GM23338 (cell line): ENCODE measurements around the gene CCL23. TPM values are rescaled to one million over a fixed set of nuclear protein-coding genes. Genes with fewer than 3 reads are reported as not detected.

Source experiments
- ATAC-seq: fragments of 200-7000 bp; cut with Tn5 transposase; 3 replicates; pipeline ENCODE4 v1.9.1; 2020
- DNase-seq: peaks from one replicate; pipeline ENCODE4 v3.0.0-alpha.2; 2015; ENCODE audit warnings: low spot score
- H2AFZ ChIP-seq: fragments of 200-600 bp; sonication (generic); 2 replicates; pipeline ENCODE4 v1.8.0; 2016; ENCODE audit warnings: antibody characterized with exemption, mild to moderate bottlenecking, moderate library complexity
- H3F3A ChIP-seq: fragments of 200-600 bp; sonication (generic); replicated peaks from 2 replicates; pipeline ENCODE4 v1.8.0; 2017; ENCODE audit warnings: antibody characterized with exemption, mixed run types, low read depth
- H3K27ac ChIP-seq: fragments of 200-600 bp; sonication (generic); 2 replicates; pipeline ENCODE4 v1.6.1; 2016; ENCODE audit warnings: low read depth
- H3K27me3 ChIP-seq: fragments of 200-600 bp; sonication (generic); 2 replicates; pipeline ENCODE4 v1.8.0; 2016; ENCODE audit warnings: mild to moderate bottlenecking, mixed run types, moderate library complexity; ENCODE audit not compliant: insufficient read depth
- H3K36me3 ChIP-seq: fragments of 200-600 bp; sonication (generic); 2 replicates; pipeline ENCODE4 v1.8.0; 2016; ENCODE audit warnings: mild to moderate bottlenecking; ENCODE audit not compliant: insufficient read depth
- H3K4me1 ChIP-seq: fragments of 200-600 bp; sonication (generic); 2 replicates; pipeline ENCODE4 v1.8.0; 2016; ENCODE audit warnings: mild to moderate bottlenecking, moderate library complexity; ENCODE audit not compliant: insufficient read depth
- H3K4me2 ChIP-seq: fragments of 200-600 bp; sonication (generic); 2 replicates; pipeline ENCODE4 v1.7.1; 2017; ENCODE audit warnings: mixed run types
- H3K4me3 ChIP-seq: fragments of 200-600 bp; sonication (generic); 2 replicates; pipeline ENCODE4 v1.6.1; 2016; ENCODE audit warnings: mixed run types
- H3K79me2 ChIP-seq: fragments of 200-600 bp; sonication (generic); replicated peaks from 2 replicates; pipeline ENCODE4 v1.8.0; 2017; ENCODE audit warnings: mild to moderate bottlenecking; ENCODE audit not compliant: insufficient read depth
- H3K9me2 ChIP-seq: fragments of 200-600 bp; sonication (generic); 2 replicates; pipeline ENCODE4 v1.8.0; 2017; ENCODE audit not compliant: insufficient read depth
- H4K20me1 ChIP-seq: fragments of 200-600 bp; sonication (generic); replicated peaks from 2 replicates; pipeline ENCODE4 v1.8.0; 2017; ENCODE audit warnings: mild to moderate bottlenecking; ENCODE audit not compliant: insufficient read depth
- H3K27ac Mint-ChIP-seq: 2 replicates; pipeline ENCODE4 v1.8.0; 2020; ENCODE audit warnings: inconsistent platforms, mild to moderate bottlenecking, moderate library complexity, mixed read lengths
- H3K27me3 Mint-ChIP-seq: 3 replicates; pipeline ENCODE4 v1.8.0; 2022; ENCODE audit warnings: low read depth, mild to moderate bottlenecking, moderate library complexity, mixed read lengths, inconsistent platforms; ENCODE audit not compliant: insufficient read depth, poor library complexity
- H3K36me3 Mint-ChIP-seq: 3 replicates; pipeline ENCODE4 v1.8.0; 2021; ENCODE audit warnings: low read depth, mild to moderate bottlenecking, inconsistent platforms, moderate library complexity, mixed read lengths
- H3K4me1 Mint-ChIP-seq: 3 replicates; pipeline ENCODE4 v1.8.0; 2020; ENCODE audit warnings: mild to moderate bottlenecking, inconsistent platforms, mixed read lengths
- H3K4me3 Mint-ChIP-seq: 3 replicates; pipeline ENCODE4 v1.8.0; 2021; ENCODE audit warnings: moderate library complexity, mild to moderate bottlenecking, inconsistent platforms, mixed read lengths
- H3K9me3 Mint-ChIP-seq: 3 replicates; pipeline ENCODE4 v1.8.0; 2020; ENCODE audit warnings: moderate library complexity, mild to moderate bottlenecking, inconsistent platforms, mixed read lengths
- CREB1 ChIP-seq: fragments of 250-450 bp; sonication (Bioruptor Pico); IDR thresholded peaks from 2 replicates; pipeline ENCODE4 v1.5.0; 2020; ENCODE audit warnings: low read depth, mild to moderate bottlenecking, moderate library complexity
- CTCF ChIP-seq, 2 experiments: fragments of 200-600 bp in 1 of 2; sonication (generic) in 1 of 2; conservative IDR thresholded peaks; 2 replicates each; pipeline versions ENCODE4 v1.5.1 to v1.6.1; 2016 to 2017; ENCODE audit warnings: antibody characterized with exemption in 2 of 2, low read depth in 2 of 2, mild to moderate bottlenecking in 2 of 2, moderate library complexity in 1 of 2
- EZH2 ChIP-seq: fragments of 200-600 bp; sonication (generic); IDR thresholded peaks from one replicate; pipeline ENCODE4 v1.8.0; 2017; ENCODE audit warnings: antibody characterized with exemption, mild to moderate bottlenecking, low read depth; ENCODE audit not compliant: unreplicated experiment
- NANOG ChIP-seq: IDR thresholded peaks from 2 replicates; pipeline ENCODE4 v1.6.1; 2016; ENCODE audit warnings: antibody characterized with exemption, borderline replicate concordance
- REST ChIP-seq: IDR thresholded peaks from one replicate; pipeline ENCODE4 v1.6.1; 2018; ENCODE audit warnings: antibody characterized with exemption; ENCODE audit not compliant: unreplicated experiment
- ZNF114 ChIP-seq: fragments of 250-450 bp; sonication (Bioruptor Pico); IDR thresholded peaks from 2 replicates; pipeline ENCODE4 v1.5.0; 2020; ENCODE audit warnings: mild to moderate bottlenecking, moderate library complexity
- ZNF331 ChIP-seq: fragments of 250-450 bp; sonication (Bioruptor Pico); IDR thresholded peaks from 2 replicates; pipeline ENCODE4 v1.5.0; 2020; ENCODE audit warnings: low read depth, mild to moderate bottlenecking, moderate library complexity
- polyA plus RNA-seq: library from polyadenylated mRNA; unstranded; fragments of >200 nt; fragmentation: Nextera tagmentation; extraction: Ambion mirVana; gene quantifications from 2 replicates; pipeline ENCODE4 v1.2.1, GENCODE V29; 2016
- total RNA-seq: library from RNA; depleted of rRNA; stranded (reverse); fragments of >200 nt; shearing (Covaris generic); gene quantifications from 2 replicates; pipeline ENCODE4 v1.2.3, GENCODE V29; 2014

CCL23 gene
- total and polyA plus RNA-seq, 2 experiments from 2014 or later, result not detected

- no peak for TF ChIP-seq CREB1 (CRISPR knock-in tag)
- peak; percentile 76 to 88 for TF ChIP-seq CTCF (conservative IDR thresholded peaks at IDR 0.05; ENCODE audit: low read depth in 2 of 2)
- no peak for TF ChIP-seq EZH2
- no peak for TF ChIP-seq NANOG
- no peak for TF ChIP-seq REST
- TF ChIP-seq ZNF114 (CRISPR knock-in tag), result no peak
These were observed 48.0 kb downstream of the CCL23 start (continued) for GRCh38 chr17:35969558-35970380.

GRCh38 chr17:35968520-35969054 lies 49.2 kb downstream of the CCL23 start:
- H3F3A ChIP-seq, result no peaks in the 10 kb centered on the region
- no peak for DNase-seq
- 0 out of 2 replicates have a peak, but pooled peaks cover 4% of the 10 kb centered on the region for H3K4me1 ChIP-seq
- no peak for ATAC-seq
- Mint-ChIP-seq H3K4me3 (no peak overlapping the region), H3K36me3 (no peaks in the 10 kb centered on the region), H3K4me1 (peaks cover 3% of the 10 kb centered on the region; the same call in 1 of the 3 replicates), H3K27ac (no peak overlapping the region), H3K9me3 (no peaks in the 10 kb centered on the region), H3K27me3 (peaks cover 2% of the 10 kb centered on the region)
- no peaks in the 10 kb centered on the region for H3K36me3 ChIP-seq
- no peak overlapping the region for H3K4me3 ChIP-seq
- H2AFZ ChIP-seq, result no peak overlapping the region
- H4K20me1 ChIP-seq, result no peaks in the 10 kb centered on the region
- no peaks in the 10 kb centered on the region for H3K9me2 ChIP-seq
- H3K4me2 ChIP-seq, result no peak overlapping the region
- TF ChIP-seq CREB1 (CRISPR knock-in tag) (no peak), ZNF331 (CRISPR knock-in tag) (no peak)
- no peaks in the 10 kb centered on the region for H3K79me2 ChIP-seq
- no peak overlapping the region for H3K27ac ChIP-seq
- H3K27me3 ChIP-seq, result no peaks in the 10 kb centered on the region
